K562 (cell line): Measurements from ENCODE around the gene TBRG1. TPM values are rescaled to one million over a fixed set of nuclear protein-coding genes. Genes with fewer than 3 reads are reported as not detected.

Experiments used
- ARID1B ChIP-seq: fragments of 450-650 bp; IDR thresholded peaks from 2 replicates; pipeline ENCODE4 v1.6.1; 2016; ENCODE audit warnings: antibody characterized with exemption, mild to moderate bottlenecking, inconsistent platforms
- ATF1 ChIP-seq, 2 experiments: fragments of 450-650 bp in 1 of 2; IDR thresholded peaks; 2 replicates each; pipeline ENCODE4 v1.6.1; 2016; ENCODE audit warnings: missing compliant biosample characterization in 1 of 2, missing genetic modification characterization in 1 of 2
- DACH1 ChIP-seq: fragments of 450-650 bp; IDR thresholded peaks from 2 replicates; pipeline ENCODE4 v1.6.1; 2018; ENCODE audit not compliant: partially characterized antibody
- DPF2 ChIP-seq: fragments of 450-650 bp; IDR thresholded peaks from 2 replicates; pipeline ENCODE4 v1.6.1; 2016
- EGR1 ChIP-seq: fragments of 450-650 bp; conservative IDR thresholded peaks from 2 replicates; pipeline ENCODE4 v1.6.1; 2017; ENCODE audit warnings: mild to moderate bottlenecking
- ELF1 ChIP-seq: fragments of 200-800 bp; sonication (Bioruptor generic); IDR thresholded peaks from 2 replicates; pipeline ENCODE4 v1.6.1; 2016; ENCODE audit warnings: missing genetic modification characterization, missing compliant biosample characterization
- MAFF ChIP-seq: IDR thresholded peaks from 2 replicates; pipeline ENCODE4 v1.6.1; 2012; ENCODE audit warnings: low read length, improper control_type of control experiment
- NFE2L1 ChIP-seq: fragments of 450-650 bp; IDR thresholded peaks from 2 replicates; pipeline ENCODE4 v1.6.1; 2016; ENCODE audit warnings: missing genetic modification characterization, low read depth, mild to moderate bottlenecking, missing compliant biosample characterization, moderate library complexity, borderline replicate concordance
- NFRKB ChIP-seq: fragments of 450-650 bp; IDR thresholded peaks from 2 replicates; pipeline ENCODE4 v1.6.1; 2016; ENCODE audit warnings: low read depth
- NR0B1 ChIP-seq: fragments of 450-650 bp; IDR thresholded peaks from one replicate; pipeline ENCODE4 v1.6.1; 2018; ENCODE audit warnings: mild to moderate bottlenecking, moderate library complexity; ENCODE audit not compliant: partially characterized antibody
- PBX2 ChIP-seq, 2 experiments: IDR thresholded peaks in 1 of 2; conservative IDR thresholded peaks in 1 of 2; 2 replicates each; pipeline ENCODE4 v1.6.1; 2016; ENCODE audit warnings: low read depth in 2 of 2, mild to moderate bottlenecking in 1 of 2, missing compliant biosample characterization in 1 of 2, missing genetic modification characterization in 1 of 2, moderate library complexity in 1 of 2
- PKNOX1 ChIP-seq: fragments of 450-650 bp; IDR thresholded peaks from 2 replicates; pipeline ENCODE4 v1.6.1; 2016
- TAL1 ChIP-seq: fragments of 450-650 bp; IDR thresholded peaks from 2 replicates; pipeline ENCODE4 v1.6.1; 2016; ENCODE audit warnings: mild to moderate bottlenecking
- TCF7L2 ChIP-seq: fragments of 150-350 bp; IDR thresholded peaks from 2 replicates; pipeline ENCODE4 v1.6.1; 2016; ENCODE audit warnings: low read depth, mild to moderate bottlenecking, low read length, moderate library complexity
- UBTF ChIP-seq, 2 experiments: IDR thresholded peaks; 2 replicates each; pipeline ENCODE4 v1.6.1; 2012; ENCODE audit warnings: improper control_type of control experiment in 2 of 2, low read depth in 2 of 2, low read length in 2 of 2, borderline replicate concordance in 1 of 2
- ZBTB26 ChIP-seq: fragments of 450-650 bp; formaldehyde crosslinking; IDR thresholded peaks from 2 replicates; pipeline ENCODE4 v1.4.0; 2022; ENCODE audit warnings: missing genetic modification characterization
- ZBTB34 ChIP-seq: fragments of 250-450 bp; sonication (Bioruptor Pico); IDR thresholded peaks from 2 replicates; pipeline ENCODE4 v1.8.0; 2021; ENCODE audit warnings: mild to moderate bottlenecking, moderate library complexity
- ZNF124 ChIP-seq: sonication (generic); formaldehyde crosslinking; IDR thresholded peaks from 2 replicates; pipeline ENCODE4 v1.8.1; 2022; ENCODE audit warnings: missing genetic modification reagents
- ZNF57 ChIP-seq: fragments of 450-650 bp; formaldehyde crosslinking; IDR thresholded peaks from 2 replicates; pipeline ENCODE4 v1.4.0; 2020; ENCODE audit warnings: mild to moderate bottlenecking, moderate library complexity
- polyA plus RNA-seq, 8 experiments: library from polyadenylated mRNA; depleted of rRNA in 4 of 8; stranded (reverse) in 5 of 8; unstranded in 3 of 8; fragments of >200 nt; fragmentation: Nextera tagmentation in 2 of 8; fragmentation: Illumina TruSeq in 1 of 8; extraction: Ambion mirVana in 2 of 8; extraction: Trizol in 1 of 8; gene quantifications; 2 replicates each; pipeline versions ENCODE4 v1.2.1 to v1.2.3, GENCODE V29; 2011 to 2014; ENCODE audit warnings: inconsistent platforms in 1 of 8, missing spikeins in 1 of 8
- total RNA-seq, 7 experiments: library from RNA; depleted of rRNA in 6 of 7; stranded (reverse); fragments of >200 nt in 6 of 7; fragmentation: Illumina TruSeq in 2 of 7; extraction: Trizol in 2 of 7; gene quantifications; 2 replicates each; pipeline versions ENCODE4 v1.2.1 to v1.2.3, GENCODE V29; 2011 to 2021; ENCODE audit warnings: low replicate concordance in 1 of 7

The TBRG1 gene
- total and polyA plus RNA-seq, 9 of the 15 experiments (the other 6 are each of a cell fraction or from before 2014, with no cell fraction given): 8.7 to 30.0 (median 20.2) TPM

GRCh38 chr11:124608147-124608546, 14.5 kb upstream of the TBRG1 start (continued):
- TF ChIP-seq ZBTB34 (no peak), TCF7L2 (no peak), UBTF (IDR thresholded peaks at IDR 0.05; ENCODE audit: borderline replicate concordance in 1 of 2, low read depth in 2 of 2, low read length in 2 of 2) (no peak), MAFF (peak; percentile 100), EGR1 (no peak), NFRKB (no peak), ARID1B (peak; percentile 76), NR0B1 (no peak), DPF2 (peak; percentile 82), ZNF124 (no peak), ZNF57 (CRISPR knock-in tag) (peak; percentile 98), TAL1 (peak; percentile 46), PBX2 (CRISPR knock-in tag; IDR thresholded peaks at IDR 0.05; ENCODE audit: low read depth) (peak; percentile 72), PBX2 (tag; conservative IDR thresholded peaks at IDR 0.05; ENCODE audit: low read depth) (peak; percentile 99), DACH1 (peak; percentile 65), ZBTB26 (no peak), NFE2L1 (tag) (peak; percentile 65; the same call in 1 of the 2 replicates), ELF1 (tag) (no peak), PKNOX1 (peak; percentile 96), ATF1 (CRISPR knock-in tag; IDR thresholded peaks at IDR 0.05) (no peak), ATF1 (tag; IDR thresholded peaks at IDR 0.05) (peak; percentile 54; the same call in 1 of the 2 replicates)
